Fibroblast of mammary gland (primary cell): ENCODE measurements around the gene RNU5B-1.
"Not testable (repeated sequence)": the region's sequence is repeated elsewhere in the genome, so short reads cannot be mapped to it uniquely, and the experiment has no call there.

Experiments
- DNase-seq: peaks from one replicate; pipeline ENCODE4 v3.0.0-alpha.2; 2010; ENCODE audit warnings: low read depth
- H3K4me3 ChIP-seq: 2 replicates; pipeline ENCODE4 v1.5.1; 2011; ENCODE audit warnings: low read depth, mild to moderate bottlenecking, low read length, moderate library complexity; ENCODE audit not compliant: control insufficient read depth
- TF ChIP-seq, protein P1 (sequence below): conservative IDR thresholded peaks from 2 replicates; pipeline ENCODE4 v1.5.1; 2011; ENCODE audit warnings: low read depth, low read length, inconsistent platforms; ENCODE audit not compliant: control insufficient read depth, insufficient read depth

Gene RNU5B-1

DNA sequence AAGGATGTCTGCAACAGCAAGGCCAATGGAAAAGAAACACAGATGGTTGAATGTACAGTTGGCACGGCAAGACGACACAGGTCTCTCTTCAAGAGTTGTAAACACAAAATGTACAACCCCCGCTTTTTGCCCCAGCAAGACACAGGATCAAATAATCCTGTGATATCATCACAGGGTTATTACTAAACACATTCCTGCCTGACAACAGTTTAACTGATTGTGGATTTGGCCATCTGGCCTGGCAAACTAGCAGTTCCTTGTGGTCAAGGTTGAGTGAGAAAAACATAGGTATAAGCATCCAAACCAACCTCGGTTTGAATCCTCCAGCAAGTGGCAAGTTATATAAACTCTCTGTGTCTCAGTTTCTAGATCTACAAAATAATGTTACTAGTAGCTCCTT, 41.2 kb upstream of the RNU5B-1 start:
- DNase-seq: no peak
- TF ChIP-seq, protein P1, sequence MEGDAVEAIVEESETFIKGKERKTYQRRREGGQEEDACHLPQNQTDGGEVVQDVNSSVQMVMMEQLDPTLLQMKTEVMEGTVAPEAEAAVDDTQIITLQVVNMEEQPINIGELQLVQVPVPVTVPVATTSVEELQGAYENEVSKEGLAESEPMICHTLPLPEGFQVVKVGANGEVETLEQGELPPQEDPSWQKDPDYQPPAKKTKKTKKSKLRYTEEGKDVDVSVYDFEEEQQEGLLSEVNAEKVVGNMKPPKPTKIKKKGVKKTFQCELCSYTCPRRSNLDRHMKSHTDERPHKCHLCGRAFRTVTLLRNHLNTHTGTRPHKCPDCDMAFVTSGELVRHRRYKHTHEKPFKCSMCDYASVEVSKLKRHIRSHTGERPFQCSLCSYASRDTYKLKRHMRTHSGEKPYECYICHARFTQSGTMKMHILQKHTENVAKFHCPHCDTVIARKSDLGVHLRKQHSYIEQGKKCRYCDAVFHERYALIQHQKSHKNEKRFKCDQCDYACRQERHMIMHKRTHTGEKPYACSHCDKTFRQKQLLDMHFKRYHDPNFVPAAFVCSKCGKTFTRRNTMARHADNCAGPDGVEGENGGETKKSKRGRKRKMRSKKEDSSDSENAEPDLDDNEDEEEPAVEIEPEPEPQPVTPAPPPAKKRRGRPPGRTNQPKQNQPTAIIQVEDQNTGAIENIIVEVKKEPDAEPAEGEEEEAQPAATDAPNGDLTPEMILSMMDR: no peak
- no peak overlapping the region for H3K4me3 ChIP-seq

DNA sequence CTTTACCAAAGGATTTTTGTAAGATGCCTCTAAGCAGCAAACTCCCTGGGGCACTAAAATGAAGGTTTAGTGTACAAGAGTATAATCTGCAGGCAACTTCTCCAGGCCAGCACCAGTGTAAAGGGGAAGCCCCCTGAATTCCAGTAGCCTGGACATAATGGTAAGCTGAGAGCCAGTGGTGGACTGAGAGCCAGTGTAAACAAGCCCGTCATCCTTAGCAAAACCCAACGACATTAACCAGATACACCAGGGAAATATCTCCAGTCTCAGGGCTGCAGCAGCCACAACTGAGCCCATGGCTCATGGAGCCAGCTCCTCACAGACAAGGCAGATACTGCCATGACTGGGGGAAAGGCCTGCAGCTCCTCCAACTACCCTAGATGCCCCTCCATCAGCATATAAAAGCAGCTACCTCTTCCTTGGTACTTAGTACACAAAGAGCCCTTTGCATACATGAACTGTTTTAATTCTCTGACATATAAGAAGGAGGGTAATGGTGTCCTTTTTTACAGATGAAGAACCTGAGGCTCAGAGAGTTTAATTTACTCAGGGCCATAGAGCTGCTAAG, 39.5 kb upstream of the RNU5B-1 start:
- no peak overlapping the region for H3K4me3 ChIP-seq
- no peak for DNase-seq
- TF ChIP-seq, protein P1: no peak

DNA sequence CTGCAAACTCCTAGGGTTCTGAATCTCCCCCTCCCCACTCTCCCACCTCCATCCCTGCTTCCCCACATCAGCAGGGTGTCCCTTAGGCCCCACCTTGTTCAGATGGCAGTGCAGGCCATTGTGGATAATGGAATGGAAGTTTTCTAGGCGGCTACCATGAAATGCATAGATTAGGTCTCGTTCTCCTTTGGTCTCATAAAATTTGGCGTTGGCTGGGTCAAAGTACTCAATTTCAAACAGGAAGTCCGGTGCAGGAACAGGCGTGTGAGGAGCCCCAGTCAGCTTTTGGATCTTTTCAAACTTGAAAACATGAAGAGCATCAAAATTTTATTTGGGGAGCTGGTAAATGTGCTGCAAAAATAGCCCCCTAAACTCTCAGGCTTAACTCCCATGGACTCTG, 38.0 kb upstream of the RNU5B-1 start:
- H3K4me3 ChIP-seq: no peak overlapping the region
- no peak for DNase-seq
- TF ChIP-seq, protein P1: no peak

DNA sequence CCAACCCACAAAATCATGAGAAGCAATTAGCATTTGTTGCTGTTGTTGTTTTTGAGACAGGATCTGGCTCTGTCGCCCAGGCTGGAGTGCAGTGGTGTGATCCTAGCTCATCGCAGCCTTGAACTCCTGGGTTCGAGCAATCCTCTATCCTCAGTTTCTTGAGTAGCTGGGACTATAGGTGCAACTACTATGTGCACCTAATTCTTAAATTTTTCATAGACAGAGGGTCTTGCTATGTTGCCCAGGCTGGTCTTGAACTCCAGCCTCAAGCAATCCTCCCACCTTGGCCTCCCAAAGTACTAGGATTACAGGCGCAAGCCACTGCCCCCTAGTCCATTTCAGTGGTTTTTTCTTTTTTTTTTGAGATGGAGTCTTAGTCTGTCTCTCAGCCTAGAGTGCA, 36.1 kb upstream of the RNU5B-1 start:
- no peak for DNase-seq
- no peak overlapping the region for H3K4me3 ChIP-seq
- TF ChIP-seq, protein P1: no peak

DNA sequence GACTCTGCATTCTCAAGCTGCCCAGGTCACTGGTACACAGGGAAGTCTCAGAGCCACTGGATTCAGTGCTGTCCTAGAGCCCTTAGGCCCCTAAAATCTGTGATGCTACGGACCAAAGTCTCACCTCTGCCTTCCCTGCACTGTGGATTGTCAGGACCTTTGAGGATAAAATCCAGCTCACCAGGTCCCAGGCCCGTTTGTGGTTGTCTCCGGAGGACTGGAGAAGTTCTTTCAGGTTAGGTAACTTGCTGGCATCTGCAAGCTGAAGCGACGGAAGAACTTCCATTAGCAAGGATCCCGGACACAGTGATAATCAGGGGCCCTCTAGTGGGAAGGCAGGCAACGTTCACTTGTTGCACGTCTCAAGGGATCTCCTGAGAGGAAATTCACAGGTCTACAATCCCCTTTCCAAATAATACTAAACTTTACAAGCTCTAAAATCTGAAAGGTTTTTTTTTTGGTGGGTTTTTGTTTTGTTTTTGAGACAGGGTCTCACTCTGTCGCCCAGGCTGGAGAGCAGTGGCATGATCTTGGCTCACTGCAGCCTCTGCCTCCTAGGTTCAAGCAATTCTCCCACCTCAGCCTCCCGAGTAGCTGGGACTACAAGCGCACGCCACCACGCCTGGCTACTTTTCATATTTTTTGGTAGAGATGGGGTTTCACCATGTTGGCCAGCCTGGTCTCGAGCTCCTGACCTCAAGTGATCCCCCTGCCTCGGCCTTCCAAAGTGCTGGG, 33.5 kb upstream of the RNU5B-1 start:
- peak; percentile 86 for DNase-seq
- not testable (repeated sequence) for H3K4me3 ChIP-seq
- TF ChIP-seq, protein P1: peak; percentile 93

GRCh38 chr15:65275104-65275727, 29.3 kb upstream of the RNU5B-1 start:
- TF ChIP-seq, protein P1: no peak
- DNase-seq: no peak
- no peak overlapping the region for H3K4me3 ChIP-seq
